Nephron progenitor cell (in vitro differentiated cells): Measurements from ENCODE around the gene SMAD1.

Experiments
- DNase-seq: peaks from one replicate; pipeline ENCODE4 v3.0.0; 2021
- H3K27ac Mint-ChIP-seq: 2 replicates; pipeline ENCODE4 v1.8.0; 2021; ENCODE audit warnings: mild to moderate bottlenecking, moderate library complexity, mixed read lengths
- H3K27me3 Mint-ChIP-seq: 2 replicates; pipeline ENCODE4 v1.8.0; 2021; ENCODE audit warnings: mild to moderate bottlenecking, low read depth, mixed read lengths; ENCODE audit not compliant: poor library complexity
- H3K36me3 Mint-ChIP-seq: 2 replicates; pipeline ENCODE4 v1.8.0; 2021; ENCODE audit warnings: low read depth, mixed read lengths
- H3K4me1 Mint-ChIP-seq: 2 replicates; pipeline ENCODE4 v1.8.0; 2021; ENCODE audit warnings: mixed read lengths
- H3K4me3 Mint-ChIP-seq: 2 replicates; pipeline ENCODE4 v1.8.0; 2021; ENCODE audit warnings: mild to moderate bottlenecking, moderate library complexity, mixed read lengths
- H3K9me3 Mint-ChIP-seq: 2 replicates; pipeline ENCODE4 v1.8.0; 2021; ENCODE audit warnings: mild to moderate bottlenecking, moderate library complexity, mixed read lengths
- TF ChIP-seq, protein P1 (sequence below): fragments of 200-600 bp; sonication (generic); IDR thresholded peaks from 2 replicates; pipeline ENCODE4 v1.5.0; 2021; ENCODE audit warnings: antibody characterized with exemption

Gene SMAD1

DNA sequence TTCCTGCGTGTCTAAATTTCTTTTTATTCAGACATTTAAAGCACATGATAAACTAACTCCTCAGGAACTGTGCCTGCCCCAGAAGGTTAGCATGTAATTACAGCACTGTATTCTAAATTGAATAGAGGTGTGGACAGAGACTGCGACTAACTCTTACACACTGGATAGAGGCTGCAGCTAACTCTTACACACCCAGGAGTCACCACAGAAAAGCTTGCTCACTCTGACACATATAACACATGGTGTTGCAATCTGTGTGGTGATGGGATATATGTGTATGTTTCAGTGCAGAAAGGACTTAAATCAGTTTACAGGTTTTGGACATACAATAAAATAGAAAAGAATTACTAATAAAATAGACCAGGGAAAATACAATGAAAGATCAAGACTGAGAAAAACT lies 41.5 kb downstream of the SMAD1 start:
- H3K4me3 Mint-ChIP-seq = no peak overlapping the region
- H3K27me3 Mint-ChIP-seq = no peaks in the 10 kb centered on the region
- DNase-seq = no peak
- H3K27ac Mint-ChIP-seq = peak overlapping the region; percentile 91
- peaks cover 28% of the 10 kb centered on the region for H3K4me1 Mint-ChIP-seq
- peaks cover 75% of the 10 kb centered on the region for H3K36me3 Mint-ChIP-seq
- H3K9me3 Mint-ChIP-seq = no peaks in the 10 kb centered on the region
- TF ChIP-seq, protein P1, sequence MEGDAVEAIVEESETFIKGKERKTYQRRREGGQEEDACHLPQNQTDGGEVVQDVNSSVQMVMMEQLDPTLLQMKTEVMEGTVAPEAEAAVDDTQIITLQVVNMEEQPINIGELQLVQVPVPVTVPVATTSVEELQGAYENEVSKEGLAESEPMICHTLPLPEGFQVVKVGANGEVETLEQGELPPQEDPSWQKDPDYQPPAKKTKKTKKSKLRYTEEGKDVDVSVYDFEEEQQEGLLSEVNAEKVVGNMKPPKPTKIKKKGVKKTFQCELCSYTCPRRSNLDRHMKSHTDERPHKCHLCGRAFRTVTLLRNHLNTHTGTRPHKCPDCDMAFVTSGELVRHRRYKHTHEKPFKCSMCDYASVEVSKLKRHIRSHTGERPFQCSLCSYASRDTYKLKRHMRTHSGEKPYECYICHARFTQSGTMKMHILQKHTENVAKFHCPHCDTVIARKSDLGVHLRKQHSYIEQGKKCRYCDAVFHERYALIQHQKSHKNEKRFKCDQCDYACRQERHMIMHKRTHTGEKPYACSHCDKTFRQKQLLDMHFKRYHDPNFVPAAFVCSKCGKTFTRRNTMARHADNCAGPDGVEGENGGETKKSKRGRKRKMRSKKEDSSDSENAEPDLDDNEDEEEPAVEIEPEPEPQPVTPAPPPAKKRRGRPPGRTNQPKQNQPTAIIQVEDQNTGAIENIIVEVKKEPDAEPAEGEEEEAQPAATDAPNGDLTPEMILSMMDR = no peak

DNA sequence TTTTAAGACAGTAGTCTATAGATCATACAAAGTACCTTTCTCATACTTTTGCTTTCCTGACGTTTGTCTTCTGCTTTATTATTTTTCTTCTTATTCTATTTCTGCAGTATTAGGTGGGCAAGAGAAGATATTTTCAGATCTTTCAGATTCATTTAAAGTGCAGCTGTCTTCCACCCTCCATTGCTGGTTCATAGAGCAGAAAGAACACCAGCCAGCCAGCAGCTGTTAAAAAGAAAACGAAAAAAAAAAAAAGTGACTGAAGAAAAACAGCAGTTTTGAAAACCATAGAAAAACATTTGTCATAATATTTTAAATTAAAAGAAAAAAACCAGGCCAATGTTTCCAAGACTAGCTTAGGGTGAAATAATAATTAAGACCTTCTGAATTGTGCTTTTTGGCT lies 42.9 kb downstream of the SMAD1 start:
- H3K4me3 Mint-ChIP-seq = no peak overlapping the region
- TF ChIP-seq, protein P1 = no peak
- no peaks in the 10 kb centered on the region for H3K9me3 Mint-ChIP-seq
- peaks cover 28% of the 10 kb centered on the region for H3K4me1 Mint-ChIP-seq
- peak overlapping the region; percentile 70 for H3K27ac Mint-ChIP-seq
- H3K36me3 Mint-ChIP-seq = peaks cover 62% of the 10 kb centered on the region
- DNase-seq = no peak
- H3K27me3 Mint-ChIP-seq = no peaks in the 10 kb centered on the region

DNA sequence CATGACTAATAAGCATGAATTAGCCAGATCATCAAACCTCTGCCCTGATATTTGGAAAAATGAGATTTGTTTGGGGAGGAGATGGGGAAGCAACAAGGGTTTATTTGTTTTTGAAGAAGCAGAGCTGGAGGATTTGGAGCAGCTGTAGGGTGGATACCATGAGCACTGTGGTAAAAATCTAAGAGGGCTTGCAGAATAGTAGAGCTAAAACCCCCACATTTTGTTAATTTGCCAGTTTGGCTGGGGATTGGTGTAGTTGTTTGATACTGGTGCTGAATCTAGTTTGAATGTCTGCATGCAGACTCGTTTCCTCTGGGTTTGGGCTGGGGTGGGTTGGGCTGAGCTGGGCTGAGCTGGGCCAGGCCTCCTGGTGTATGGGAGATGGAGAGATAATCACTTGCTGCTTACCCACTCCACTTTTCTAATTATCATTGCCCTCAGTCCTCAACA lies 43.7 kb downstream of the SMAD1 start:
- H3K27me3 Mint-ChIP-seq = no peaks in the 10 kb centered on the region
- no peaks in the 10 kb centered on the region for H3K9me3 Mint-ChIP-seq
- no peak for DNase-seq
- H3K27ac Mint-ChIP-seq = peak overlapping the region; percentile 70
- TF ChIP-seq, protein P1 = no peak
- H3K4me3 Mint-ChIP-seq = no peak overlapping the region
- H3K4me1 Mint-ChIP-seq = peaks cover 28% of the 10 kb centered on the region
- peaks cover 54% of the 10 kb centered on the region for H3K36me3 Mint-ChIP-seq

DNA sequence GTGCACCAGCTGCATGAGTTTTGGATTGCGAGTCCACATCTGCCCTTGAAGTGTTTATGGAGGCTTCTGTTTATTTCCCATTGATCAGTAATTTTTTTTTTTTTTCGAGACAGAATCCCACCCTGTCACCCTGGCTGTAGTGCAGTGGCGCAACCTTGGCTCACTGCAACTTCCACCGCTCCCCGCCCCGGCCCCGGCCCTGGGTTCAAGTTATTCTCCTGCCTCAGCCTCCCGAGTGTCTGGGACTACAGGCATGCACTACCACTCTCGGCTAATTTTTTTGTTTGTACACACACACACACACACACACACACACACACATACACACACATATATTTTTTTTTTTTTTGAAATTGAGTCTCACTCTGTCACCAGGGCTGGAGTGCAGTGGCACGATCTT lies 46.1 kb downstream of the SMAD1 start:
- H3K36me3 Mint-ChIP-seq = peaks cover 39% of the 10 kb centered on the region
- TF ChIP-seq, protein P1 = no peak
- no peaks in the 10 kb centered on the region for H3K27me3 Mint-ChIP-seq
- H3K27ac Mint-ChIP-seq = no peak overlapping the region
- no peak overlapping the region for H3K4me3 Mint-ChIP-seq
- no peak for DNase-seq
- peaks cover 36% of the 10 kb centered on the region for H3K4me1 Mint-ChIP-seq
- H3K9me3 Mint-ChIP-seq = no peaks in the 10 kb centered on the region

DNA sequence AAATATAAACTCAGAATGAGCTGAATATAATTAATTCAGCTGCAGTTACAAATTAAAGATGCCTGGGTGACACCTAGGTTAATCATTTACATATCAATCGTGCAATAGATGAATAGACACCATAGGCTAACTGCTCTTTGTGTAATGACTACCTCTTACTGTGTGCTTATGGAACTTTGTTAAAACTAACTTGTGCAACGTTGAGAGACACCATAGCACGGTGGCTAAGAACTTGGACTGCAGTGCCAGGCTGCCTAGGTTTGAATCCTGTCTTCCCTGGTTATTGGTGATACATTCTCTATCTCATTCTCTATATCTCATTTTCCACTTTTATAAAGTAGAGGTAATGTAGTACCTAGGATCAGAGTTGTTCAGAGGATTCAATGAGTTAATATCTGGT lies 46.9 kb downstream of the SMAD1 start:
- no peak overlapping the region for H3K27ac Mint-ChIP-seq
- TF ChIP-seq, protein P1 = no peak

DNA sequence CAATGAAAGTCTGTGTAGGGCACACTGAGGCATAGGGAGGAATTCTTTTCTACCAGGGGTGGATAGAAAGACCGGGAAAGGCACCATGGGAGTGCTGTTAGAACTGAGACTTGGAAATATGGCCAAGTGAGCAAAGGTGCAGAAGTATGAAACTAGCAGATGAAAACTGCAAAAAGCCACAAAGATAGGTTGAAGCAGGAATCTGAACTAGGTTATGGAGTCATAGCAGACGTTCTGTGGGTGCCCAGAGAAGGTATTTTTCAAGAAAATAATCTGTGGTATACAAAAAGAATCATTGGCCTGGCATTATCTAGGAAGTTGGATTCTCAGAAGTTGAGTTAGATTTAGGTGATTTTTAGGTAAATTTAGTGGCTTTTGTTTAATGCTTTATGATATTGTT lies 48.5 kb downstream of the SMAD1 start:
- TF ChIP-seq, protein P1 = no peak
- DNase-seq = no peak
- H3K4me3 Mint-ChIP-seq = no peak overlapping the region
- H3K27me3 Mint-ChIP-seq = no peaks in the 10 kb centered on the region
- no peaks in the 10 kb centered on the region for H3K9me3 Mint-ChIP-seq
- peaks cover 16% of the 10 kb centered on the region for H3K4me1 Mint-ChIP-seq
- peaks cover 31% of the 10 kb centered on the region for H3K36me3 Mint-ChIP-seq
- H3K27ac Mint-ChIP-seq = no peak overlapping the region

More for the DNA sequence above, 46.9 kb downstream of the SMAD1 start:
- peaks cover 30% of the 10 kb centered on the region for H3K4me1 Mint-ChIP-seq
- DNase-seq = no peak
- H3K9me3 Mint-ChIP-seq = no peaks in the 10 kb centered on the region
- no peaks in the 10 kb centered on the region for H3K27me3 Mint-ChIP-seq
- H3K4me3 Mint-ChIP-seq = no peak overlapping the region
- H3K36me3 Mint-ChIP-seq = peaks cover 35% of the 10 kb centered on the region
